HUES6 (cell line): ENCODE measurements around the gene SCN5A.
"Not testable (repeated sequence)": the region's sequence is repeated elsewhere in the genome, so short reads cannot be mapped to it uniquely, and the experiment has no call there.

ENCODE experiments used
- H3K27ac ChIP-seq: 2 replicates; pipeline ENCODE4 v1.7.0; 2013; ENCODE audit warnings: low read depth, mild to moderate bottlenecking, low read length, inconsistent platforms
- H3K27me3 ChIP-seq: 2 replicates; pipeline ENCODE4 v1.6.1; 2013; ENCODE audit warnings: low read length; ENCODE audit not compliant: control insufficient read depth, insufficient read depth
- H3K36me3 ChIP-seq: 2 replicates; pipeline ENCODE4 v1.6.1; 2013; ENCODE audit warnings: low read length; ENCODE audit not compliant: control insufficient read depth, insufficient read depth
- H3K4me1 ChIP-seq: 2 replicates; pipeline ENCODE4 v1.6.1; 2013; ENCODE audit warnings: low read length; ENCODE audit not compliant: control insufficient read depth, insufficient read depth
- H3K4me3 ChIP-seq: 2 replicates; pipeline ENCODE4 v1.5.1; 2013; ENCODE audit warnings: low read depth, low read length
- H3K9ac ChIP-seq: one replicate; pipeline ENCODE4 v1.6.1; 2013; ENCODE audit warnings: mild to moderate bottlenecking, low read length
- H3K9me3 ChIP-seq: 2 replicates; pipeline ENCODE4 v1.6.1; 2013; ENCODE audit warnings: low read depth, low read length; ENCODE audit not compliant: control insufficient read depth, insufficient read depth

The SCN5A gene

DNA sequence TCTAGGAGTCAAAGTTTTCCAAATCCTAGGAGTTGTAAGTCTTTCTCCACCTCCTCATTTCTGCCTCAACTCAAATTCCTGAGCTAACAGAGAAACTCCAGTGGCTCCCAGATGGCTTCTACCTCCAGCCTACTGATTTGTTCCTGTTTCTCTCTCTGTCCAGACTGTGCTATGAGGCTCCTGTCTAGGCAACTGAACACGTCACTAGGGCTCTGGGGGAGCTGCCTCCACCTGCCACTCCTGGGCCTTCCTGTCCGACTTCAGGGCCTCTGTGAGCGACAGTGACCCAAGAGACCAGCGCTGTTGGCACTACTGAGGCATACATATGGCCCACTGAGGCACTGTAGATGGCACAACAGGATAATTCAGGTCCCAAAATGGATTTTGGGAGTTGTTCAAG is 82.0 kb downstream of the SCN5A start:
- H3K36me3 ChIP-seq: no peaks in the 10 kb centered on the region
- H3K9ac ChIP-seq: no peak overlapping the region
- no peak overlapping the region for H3K4me3 ChIP-seq
- H3K4me1 ChIP-seq: no peaks in the 10 kb centered on the region
- no peaks in the 10 kb centered on the region for H3K9me3 ChIP-seq
- H3K27ac ChIP-seq: no peak overlapping the region
- H3K27me3 ChIP-seq: no peaks in the 10 kb centered on the region

- H3K4me1 ChIP-seq, H3K9me3 ChIP-seq: not testable (repeated sequence)
Measured at GRCh38 chr3:38566794-38567193, 82.7 kb downstream of the SCN5A start.

DNA sequence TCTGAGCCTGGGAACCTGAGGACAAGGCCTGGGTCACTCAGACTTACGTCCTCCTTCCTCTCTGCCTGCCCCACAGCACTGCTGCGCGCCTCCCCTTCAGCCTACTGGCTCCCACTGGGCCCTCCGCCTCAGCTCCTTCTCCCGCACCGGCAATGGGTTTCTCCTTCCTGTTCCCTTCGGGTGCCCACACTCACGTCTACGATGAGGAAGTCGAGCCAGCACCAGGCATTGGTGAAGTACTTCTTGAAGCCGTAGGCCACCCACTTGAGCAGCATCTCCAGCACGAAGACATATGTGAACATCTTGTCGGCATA is 83.3 kb downstream of the SCN5A start:
- Histone ChIP-seq H3K27me3 (no peaks in the 10 kb centered on the region), H3K36me3 (no peaks in the 10 kb centered on the region), H3K4me1 (no peaks in the 10 kb centered on the region), H3K27ac (no peak overlapping the region), H3K9me3 (no peaks in the 10 kb centered on the region), H3K9ac (no peak overlapping the region), H3K4me3 (no peak overlapping the region)

More at GRCh38 chr3:38566794-38567193, 82.7 kb downstream of the SCN5A start:
- not testable (repeated sequence) for H3K36me3 ChIP-seq, H3K27me3 ChIP-seq, H3K4me3 ChIP-seq, H3K27ac ChIP-seq, H3K9ac ChIP-seq

- Histone ChIP-seq H3K4me1 (no peaks in the 10 kb centered on the region), H3K9ac (no peak overlapping the region), H3K27ac (no peak overlapping the region), H3K9me3 (no peaks in the 10 kb centered on the region), H3K4me3 (no peak overlapping the region), H3K36me3 (no peaks in the 10 kb centered on the region), H3K27me3 (no peaks in the 10 kb centered on the region)
Measured at GRCh38 chr3:38565339-38566214, 83.9 kb downstream of the SCN5A start.

GRCh38 chr3:38564631-38565338 is 84.7 kb downstream of the SCN5A start:
- H3K27me3 ChIP-seq: no peaks in the 10 kb centered on the region
- no peak overlapping the region for H3K27ac ChIP-seq
- no peaks in the 10 kb centered on the region for H3K9me3 ChIP-seq
- H3K36me3 ChIP-seq: no peaks in the 10 kb centered on the region
- H3K9ac ChIP-seq: no peak overlapping the region
- H3K4me1 ChIP-seq: no peaks in the 10 kb centered on the region
- H3K4me3 ChIP-seq: no peak overlapping the region

- H3K27ac ChIP-seq: no peak overlapping the region
- H3K36me3 ChIP-seq: no peaks in the 10 kb centered on the region
Measured at GRCh38 chr3:38563886-38564270, 85.6 kb downstream of the SCN5A start.

GRCh38 chr3:38563070-38563885 is 86.2 kb downstream of the SCN5A start:
- Histone ChIP-seq H3K9me3 (no peaks in the 10 kb centered on the region), H3K27me3 (no peaks in the 10 kb centered on the region), H3K9ac (no peak overlapping the region), H3K4me3 (no peak overlapping the region), H3K4me1 (no peaks in the 10 kb centered on the region), H3K36me3 (no peaks in the 10 kb centered on the region), H3K27ac (no peak overlapping the region)

More at GRCh38 chr3:38563886-38564270, 85.6 kb downstream of the SCN5A start:
- H3K9ac ChIP-seq: no peak overlapping the region
- no peaks in the 10 kb centered on the region for H3K4me1 ChIP-seq
- H3K9me3 ChIP-seq: no peaks in the 10 kb centered on the region
- no peaks in the 10 kb centered on the region for H3K27me3 ChIP-seq
- no peak overlapping the region for H3K4me3 ChIP-seq

DNA sequence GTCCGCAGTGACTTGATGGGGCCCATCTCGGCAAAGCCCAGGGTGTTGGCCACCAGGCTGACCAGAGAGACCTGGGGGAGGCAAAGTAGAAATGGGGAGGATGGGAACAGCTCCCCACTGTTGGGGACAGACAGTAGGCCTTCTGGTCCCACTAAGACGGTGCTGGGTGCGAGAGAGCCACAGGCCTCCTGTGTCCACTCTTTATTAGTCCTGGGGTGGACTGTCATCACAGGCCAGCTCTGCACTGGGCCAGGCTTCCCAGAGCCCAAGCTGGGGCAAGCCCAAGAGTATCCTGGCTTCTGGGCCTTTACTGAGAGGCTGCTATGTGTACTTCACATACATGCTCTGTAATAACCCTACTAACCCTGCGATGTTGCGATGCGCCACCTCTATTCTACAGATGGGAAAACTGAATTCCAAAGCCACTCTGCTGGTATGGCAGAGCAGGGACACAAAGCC is 87.0 kb downstream of the SCN5A start:
- Histone ChIP-seq H3K27ac (no peak overlapping the region), H3K36me3 (no peaks in the 10 kb centered on the region), H3K4me3 (no peak overlapping the region), H3K9me3 (no peaks in the 10 kb centered on the region), H3K4me1 (no peaks in the 10 kb centered on the region), H3K9ac (no peak overlapping the region), H3K27me3 (no peaks in the 10 kb centered on the region)

GRCh38 chr3:38561746-38562466 is 87.6 kb downstream of the SCN5A start:
- no peaks in the 10 kb centered on the region for H3K27me3 ChIP-seq
- H3K36me3 ChIP-seq: no peaks in the 10 kb centered on the region
- no peak overlapping the region for H3K9ac ChIP-seq

DNA sequence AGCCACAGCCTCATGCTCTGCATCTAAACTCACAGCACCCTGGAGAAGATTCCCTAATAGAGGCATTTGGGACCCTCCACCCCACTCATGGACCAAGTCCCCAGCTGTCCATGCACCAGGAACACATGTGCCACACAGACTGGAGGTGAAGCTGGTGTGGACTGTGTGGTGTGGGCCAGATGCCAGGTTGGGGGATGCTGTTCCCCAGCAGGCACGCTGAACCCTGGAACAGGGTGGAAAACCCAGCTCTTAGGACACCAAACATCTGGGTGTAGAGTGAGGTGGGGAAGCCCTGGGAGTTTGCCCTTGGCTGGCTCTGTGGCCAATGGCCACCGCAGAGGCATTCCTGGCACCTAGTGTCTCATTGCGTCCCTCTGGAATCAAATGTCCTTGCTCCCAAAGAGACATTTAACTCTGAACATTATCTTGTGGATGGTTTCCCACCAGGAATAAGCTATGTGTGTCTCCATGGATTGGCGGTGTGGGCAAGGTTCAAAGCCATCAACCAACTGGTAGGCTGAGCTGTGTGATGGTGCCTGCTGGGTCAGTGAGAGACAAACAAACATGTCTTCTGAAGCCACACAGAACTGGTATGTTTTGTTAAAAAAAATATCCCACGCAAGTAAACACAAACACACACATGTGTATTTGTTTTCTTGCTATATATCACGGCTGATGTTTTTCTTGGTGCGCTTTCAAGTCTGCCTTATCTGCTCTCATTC is 88.3 kb downstream of the SCN5A start:
- Histone ChIP-seq H3K36me3 (no peaks in the 10 kb centered on the region), H3K9ac (no peak overlapping the region), H3K27ac (no peak overlapping the region), H3K27me3 (no peaks in the 10 kb centered on the region), H3K9me3 (no peaks in the 10 kb centered on the region), H3K4me3 (no peak overlapping the region), H3K4me1 (no peaks in the 10 kb centered on the region)

More at GRCh38 chr3:38561746-38562466, 87.6 kb downstream of the SCN5A start:
- Histone ChIP-seq H3K9me3 (no peaks in the 10 kb centered on the region), H3K4me3 (no peak overlapping the region), H3K27ac (no peak overlapping the region), H3K4me1 (no peaks in the 10 kb centered on the region)
